Osteoblast (primary cell): ENCODE data around the gene NEK1. TPM values are rescaled to one million over a fixed set of nuclear protein-coding genes. Genes with fewer than 3 reads are reported as not detected.
A peak's percentile ranks its signal among the peaks of the same experiment; 100 is the strongest.
"Not testable (repeated sequence)": the region's sequence is repeated elsewhere in the genome, so short reads cannot be mapped to it uniquely, and the experiment has no call there.

Experiments
- DNase-seq: peaks from one replicate; pipeline ENCODE4 v3.0.0; 2011; ENCODE audit warnings: low spot score, mixed read lengths; ENCODE audit not compliant: insufficient read length; ENCODE audit errors: missing footprints
- H2AFZ ChIP-seq: 2 replicates; pipeline ENCODE4 v1.6.0; 2011; ENCODE audit warnings: mild to moderate bottlenecking, low read length
- H3K27ac ChIP-seq: 2 replicates; pipeline ENCODE4 v1.5.1; 2011; ENCODE audit warnings: mild to moderate bottlenecking, low read depth, low read length, moderate library complexity
- H3K27me3 ChIP-seq: 2 replicates; pipeline ENCODE4 v1.6.0; 2012; ENCODE audit warnings: mild to moderate bottlenecking, control low read depth, inconsistent platforms, low read length, moderate library complexity; ENCODE audit not compliant: insufficient read depth
- H3K36me3 ChIP-seq: 2 replicates; pipeline ENCODE4 v1.5.1; 2011; ENCODE audit warnings: mild to moderate bottlenecking, low read length, control low read depth, moderate library complexity; ENCODE audit not compliant: insufficient read depth
- H3K4me1 ChIP-seq: 2 replicates; pipeline ENCODE4 v1.5.1; 2011; ENCODE audit warnings: mild to moderate bottlenecking, low read length, control low read depth, moderate library complexity; ENCODE audit not compliant: insufficient read depth
- H3K4me2 ChIP-seq: 2 replicates; pipeline ENCODE4 v1.6.0; 2011; ENCODE audit warnings: mild to moderate bottlenecking, low read length; ENCODE audit not compliant: insufficient read depth
- H3K4me3 ChIP-seq: fragments of 200-600 bp; sonication (generic); 3 replicates; pipeline ENCODE4 v1.5.1; 2012; ENCODE audit warnings: mild to moderate bottlenecking, low read length, inconsistent platforms; ENCODE audit not compliant: insufficient read depth
- H3K79me2 ChIP-seq: 2 replicates; pipeline ENCODE4 v1.6.0; 2012; ENCODE audit warnings: mild to moderate bottlenecking, low read length, control low read depth, inconsistent platforms; ENCODE audit not compliant: insufficient read depth
- H3K9me3 ChIP-seq: 2 replicates; pipeline ENCODE4 v1.5.1; 2011; ENCODE audit warnings: low read depth, low read length, control low read depth
- H4K20me1 ChIP-seq: 2 replicates; pipeline ENCODE4 v1.6.0; 2012; ENCODE audit warnings: mild to moderate bottlenecking, low read length, control low read depth; ENCODE audit not compliant: insufficient read depth
- CTCF ChIP-seq: IDR thresholded peaks from 2 replicates; pipeline ENCODE4 v1.5.1; 2011; ENCODE audit warnings: mild to moderate bottlenecking, low read depth, low read length, moderate library complexity; ENCODE audit errors: extremely low read depth
- total RNA-seq: library from RNA; depleted of rRNA; stranded (reverse); fragments of >200 nt; gene quantifications from 2 replicates; pipeline ENCODE4 v1.2.3, GENCODE V29; 2012

NEK1 gene
- total RNA-seq, 1 donor, result 9.8 TPM

- Histone ChIP-seq H3K27ac (peak overlapping the region; percentile 68), H3K36me3 (no peaks in the 10 kb centered on the region), H3K4me3 (no peak overlapping the region), H3K9me3 (no peaks in the 10 kb centered on the region), H3K27me3 (no peaks in the 10 kb centered on the region), H3K4me2 (peak overlapping the region; percentile 4), H4K20me1 (no peaks in the 10 kb centered on the region), H3K79me2 (peaks cover 2% of the 10 kb centered on the region), H3K4me1 (peaks cover 17% of the 10 kb centered on the region), H2AFZ (no peak overlapping the region)
- DNase-seq, result peak; percentile 15
- TF ChIP-seq CTCF, result peak; percentile 32
These were observed 127.9 kb downstream of the NEK1 start for GRCh38 chr4:169484485-169484884.

- H3K4me1 ChIP-seq, result no peaks in the 10 kb centered on the region
- no peaks in the 10 kb centered on the region for H3K79me2 ChIP-seq
- H3K4me3 ChIP-seq, result no peak overlapping the region
- H3K9me3 ChIP-seq, result no peaks in the 10 kb centered on the region
- TF ChIP-seq CTCF, result no peak
- H2AFZ ChIP-seq, result no peak overlapping the region
- no peak overlapping the region for H3K27ac ChIP-seq
- H3K4me2 ChIP-seq, result no peak overlapping the region
- no peaks in the 10 kb centered on the region for H3K27me3 ChIP-seq
- no peak for DNase-seq
- H4K20me1 ChIP-seq, result no peaks in the 10 kb centered on the region
- H3K36me3 ChIP-seq, result no peaks in the 10 kb centered on the region
These were observed 148.3 kb downstream of the NEK1 start for GRCh38 chr4:169464080-169464479.

GRCh38 chr4:169460081-169460480 lies 152.3 kb downstream of the NEK1 start:
- Histone ChIP-seq H3K27me3 (no peaks in the 10 kb centered on the region), H4K20me1 (no peaks in the 10 kb centered on the region), H3K79me2 (no peaks in the 10 kb centered on the region), H3K4me2 (no peak overlapping the region), H3K4me3 (no peak overlapping the region), H3K9me3 (no peaks in the 10 kb centered on the region), H3K36me3 (no peaks in the 10 kb centered on the region), H3K27ac (no peak overlapping the region), H3K4me1 (no peaks in the 10 kb centered on the region), H2AFZ (no peak overlapping the region)
- DNase-seq, result no peak
- TF ChIP-seq CTCF, result no peak

GRCh38 chr4:169458575-169458974 lies 153.8 kb downstream of the NEK1 start:
- no peak for DNase-seq
- Histone ChIP-seq H3K4me1 (no peaks in the 10 kb centered on the region), H3K27me3 (no peaks in the 10 kb centered on the region), H2AFZ (no peak overlapping the region), H3K27ac (no peak overlapping the region), H4K20me1 (no peaks in the 10 kb centered on the region), H3K79me2 (no peaks in the 10 kb centered on the region), H3K36me3 (no peaks in the 10 kb centered on the region), H3K4me2 (no peak overlapping the region), H3K9me3 (no peaks in the 10 kb centered on the region), H3K4me3 (no peak overlapping the region)
- no peak for TF ChIP-seq CTCF

GRCh38 chr4:169452644-169453043 lies 159.7 kb downstream of the NEK1 start:
- not testable (repeated sequence) for H4K20me1 ChIP-seq, H3K79me2 ChIP-seq, H3K36me3 ChIP-seq, H3K4me3 ChIP-seq, DNase-seq, H3K4me1 ChIP-seq, H3K27me3 ChIP-seq, H3K4me2 ChIP-seq, H3K9me3 ChIP-seq, H3K27ac ChIP-seq, H2AFZ ChIP-seq

- H4K20me1 ChIP-seq, H3K27me3 ChIP-seq, H3K36me3 ChIP-seq, H3K27ac ChIP-seq, H2AFZ ChIP-seq, DNase-seq, H3K4me1 ChIP-seq, H3K9me3 ChIP-seq, H3K4me3 ChIP-seq, H3K79me2 ChIP-seq, H3K4me2 ChIP-seq: not testable (repeated sequence)
These were observed 163.4 kb downstream of the NEK1 start for GRCh38 chr4:169448935-169449334.
